AG20443 (cell line): ENCODE results near the gene UBE2C.

Experiments
- DNase-seq: peaks from one replicate; pipeline ENCODE4 v3.0.0; 2012; ENCODE audit warnings: low spot score, mixed read lengths

Gene UBE2C

DNA sequence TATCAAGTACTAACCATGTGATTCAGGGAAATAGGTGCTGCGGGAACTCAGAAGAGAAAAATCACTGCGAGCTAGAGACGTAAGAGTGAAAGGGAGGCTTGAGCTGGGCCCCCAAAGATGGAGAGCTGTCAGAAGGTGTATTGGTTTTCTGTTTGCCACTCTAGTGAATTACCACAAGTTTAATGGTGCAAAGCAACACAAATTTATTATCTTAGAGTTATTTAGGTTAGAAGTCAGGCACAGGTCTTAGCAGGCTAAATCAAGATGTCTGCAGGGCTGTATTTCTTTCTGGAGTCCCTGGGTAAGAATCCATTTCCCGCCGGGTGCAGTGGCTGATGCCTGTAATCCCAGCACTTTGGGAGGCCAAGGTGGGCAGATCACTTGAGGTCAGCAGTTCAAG is 47.5 kb downstream of the UBE2C start:
- no peak for DNase-seq

DNA sequence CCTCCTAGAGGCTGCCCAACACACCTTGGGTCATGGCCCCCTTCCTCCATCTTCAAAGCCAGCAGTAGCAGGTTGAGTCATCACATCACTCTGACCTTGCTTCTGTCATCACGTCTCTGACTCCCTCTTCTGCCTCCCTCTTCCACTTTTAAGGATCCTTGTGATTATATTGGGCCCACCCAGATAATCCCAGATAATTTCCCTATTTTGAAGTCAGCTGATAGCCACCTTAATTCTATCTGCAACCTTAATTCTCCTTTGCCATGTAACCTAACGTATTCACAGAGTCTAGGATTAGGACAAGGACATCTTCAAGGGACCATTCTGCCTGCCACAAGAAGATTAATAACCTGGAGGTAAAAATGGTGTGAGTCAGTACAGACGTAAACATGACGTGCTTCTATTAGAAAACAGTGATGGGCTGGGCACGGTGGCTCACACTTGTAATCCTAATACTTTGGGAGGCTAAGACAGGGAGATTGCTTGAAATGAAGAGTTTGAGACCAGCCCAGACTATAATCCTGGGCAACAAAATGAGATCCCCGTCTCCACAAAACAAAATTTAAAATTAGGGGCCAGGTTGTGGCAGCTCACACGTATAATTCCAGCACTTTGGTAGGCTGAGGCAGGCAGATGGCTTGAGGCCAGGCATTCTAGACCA is 48.2 kb downstream of the UBE2C start:
- DNase-seq, result no peak

DNA sequence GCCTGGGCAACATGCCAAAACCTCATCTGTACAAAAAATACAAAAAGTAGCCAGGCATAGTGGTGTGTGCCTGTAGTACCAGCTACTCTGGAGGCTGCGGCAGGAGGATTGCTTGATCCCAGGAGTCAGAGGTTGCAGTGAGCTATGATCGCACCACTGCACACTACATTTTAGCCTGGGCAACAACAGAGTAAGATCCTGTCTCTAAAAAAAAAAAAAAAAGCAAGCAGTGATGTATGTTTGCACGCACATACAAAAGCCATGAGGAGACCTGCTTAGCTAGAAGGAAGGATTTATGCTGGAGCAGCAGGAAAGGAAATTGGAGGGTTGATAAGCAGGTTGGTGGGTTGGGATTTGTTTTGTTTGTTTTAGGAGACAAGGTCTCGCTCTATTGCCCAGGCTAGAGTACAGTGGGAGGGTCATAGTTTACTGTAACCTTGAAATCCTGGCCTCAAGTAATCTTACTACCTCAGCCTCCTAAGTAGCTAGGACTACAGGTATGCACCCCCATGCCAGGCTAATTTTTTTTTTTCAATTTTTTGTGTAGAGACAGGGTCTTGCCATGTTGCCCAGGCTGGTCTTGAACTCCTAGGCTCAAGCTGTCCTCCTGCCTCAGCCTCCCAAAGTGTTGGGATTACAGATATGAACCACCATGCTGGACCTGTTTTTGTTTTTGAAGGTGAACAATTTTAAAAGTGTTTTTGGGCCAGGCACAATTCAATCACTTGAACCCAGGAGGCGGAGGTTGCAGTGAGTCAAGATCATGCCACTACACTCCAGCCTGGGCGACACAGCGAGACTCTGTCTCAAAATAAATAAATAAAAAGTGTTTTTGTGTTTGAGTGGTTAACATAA is 49.0 kb downstream of the UBE2C start:
- no peak for DNase-seq

GRCh38 chr20:45863543-45864470 is 51.4 kb downstream of the UBE2C start:
- DNase-seq, result no peak

- DNase-seq, result no peak
Measured at GRCh38 chr20:45866454-45866853, 54.0 kb downstream of the UBE2C start.
